Measurements from ENCODE around the gene SNTG2.

DNA sequence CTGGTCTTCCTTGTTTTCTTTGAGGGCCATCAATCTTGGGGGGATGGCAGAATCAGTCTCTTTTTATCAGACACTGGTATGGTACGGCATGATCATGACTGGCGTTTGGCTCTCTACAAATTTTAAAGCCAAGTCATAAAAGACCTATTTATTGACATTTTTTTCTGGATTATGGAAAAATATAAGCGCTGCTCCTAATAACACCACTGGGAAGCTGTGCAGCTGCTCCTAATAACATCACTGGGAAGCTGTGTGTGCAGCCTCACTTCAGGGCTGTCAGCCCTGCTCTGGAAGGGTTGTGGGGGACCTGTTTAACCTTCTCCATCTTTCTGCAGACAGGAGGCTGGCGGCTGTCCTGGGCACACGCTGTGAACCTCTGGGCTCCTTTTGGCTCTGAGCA, 88.9 kb downstream of the SNTG2 start:
- TF ChIP-seq, protein P1, sequence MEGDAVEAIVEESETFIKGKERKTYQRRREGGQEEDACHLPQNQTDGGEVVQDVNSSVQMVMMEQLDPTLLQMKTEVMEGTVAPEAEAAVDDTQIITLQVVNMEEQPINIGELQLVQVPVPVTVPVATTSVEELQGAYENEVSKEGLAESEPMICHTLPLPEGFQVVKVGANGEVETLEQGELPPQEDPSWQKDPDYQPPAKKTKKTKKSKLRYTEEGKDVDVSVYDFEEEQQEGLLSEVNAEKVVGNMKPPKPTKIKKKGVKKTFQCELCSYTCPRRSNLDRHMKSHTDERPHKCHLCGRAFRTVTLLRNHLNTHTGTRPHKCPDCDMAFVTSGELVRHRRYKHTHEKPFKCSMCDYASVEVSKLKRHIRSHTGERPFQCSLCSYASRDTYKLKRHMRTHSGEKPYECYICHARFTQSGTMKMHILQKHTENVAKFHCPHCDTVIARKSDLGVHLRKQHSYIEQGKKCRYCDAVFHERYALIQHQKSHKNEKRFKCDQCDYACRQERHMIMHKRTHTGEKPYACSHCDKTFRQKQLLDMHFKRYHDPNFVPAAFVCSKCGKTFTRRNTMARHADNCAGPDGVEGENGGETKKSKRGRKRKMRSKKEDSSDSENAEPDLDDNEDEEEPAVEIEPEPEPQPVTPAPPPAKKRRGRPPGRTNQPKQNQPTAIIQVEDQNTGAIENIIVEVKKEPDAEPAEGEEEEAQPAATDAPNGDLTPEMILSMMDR (conservative IDR thresholded peaks at IDR 0.05 in 1 of 2, IDR thresholded peaks at IDR 0.05 in 1 of 2; ENCODE audit: low read depth in 1 of 2, low read length in 2 of 2): no peak
- no peak for TF ChIP-seq EZH2 (IDR thresholded peaks at IDR 0.05; ENCODE audit: low read length, missing control alignments)
